Activated naive CD4-positive, alpha-beta T cell treated with anti-CD3 and anti-CD28 coated beads, Interleukin-2, amount 50 U/mL, for 24 hours (primary cell): ENCODE measurements around the gene AGPAT1.

Experiments used
- H3K27ac Mint-ChIP-seq: one replicate; pipeline ENCODE4 v1.8.0; 2021; ENCODE audit warnings: mild to moderate bottlenecking, mixed read lengths
- H3K27me3 Mint-ChIP-seq: one replicate; pipeline ENCODE4 v1.8.0; 2021; ENCODE audit warnings: mixed read lengths
- H3K36me3 Mint-ChIP-seq: one replicate; pipeline ENCODE4 v1.8.0; 2021; ENCODE audit warnings: mixed read lengths
- H3K4me1 Mint-ChIP-seq: one replicate; pipeline ENCODE4 v1.8.0; 2021; ENCODE audit warnings: mixed read lengths
- H3K4me3 Mint-ChIP-seq: one replicate; pipeline ENCODE4 v1.8.0; 2021; ENCODE audit warnings: mild to moderate bottlenecking, mixed read lengths
- H3K9me3 Mint-ChIP-seq: one replicate; pipeline ENCODE4 v1.8.0; 2021; ENCODE audit warnings: mixed read lengths

Gene AGPAT1

GRCh38 chr6:32183030-32183429, 7.1 kb upstream of the AGPAT1 start:
- Mint-ChIP-seq H3K27ac (peak overlapping the region; percentile 24), H3K4me3 (no peak overlapping the region), H3K9me3 (no peaks in the 10 kb centered on the region), H3K36me3 (peaks cover 14% of the 10 kb centered on the region), H3K27me3 (no peaks in the 10 kb centered on the region), H3K4me1 (peaks cover 76% of the 10 kb centered on the region)

- H3K27ac Mint-ChIP-seq = no peak overlapping the region
- H3K4me1 Mint-ChIP-seq = peaks cover 73% of the 10 kb centered on the region
- H3K9me3 Mint-ChIP-seq = no peaks in the 10 kb centered on the region
- H3K36me3 Mint-ChIP-seq = peaks cover 13% of the 10 kb centered on the region
- H3K27me3 Mint-ChIP-seq = no peaks in the 10 kb centered on the region
- no peak overlapping the region for H3K4me3 Mint-ChIP-seq
Observed at GRCh38 chr6:32182555-32182981, 6.7 kb upstream of the AGPAT1 start.

- H3K9me3 Mint-ChIP-seq = no peaks in the 10 kb centered on the region
- H3K4me3 Mint-ChIP-seq = no peak overlapping the region
- peak overlapping the region; percentile 20 for H3K27ac Mint-ChIP-seq
- peaks cover 10% of the 10 kb centered on the region for H3K36me3 Mint-ChIP-seq
- H3K27me3 Mint-ChIP-seq = no peaks in the 10 kb centered on the region
- peaks cover 73% of the 10 kb centered on the region for H3K4me1 Mint-ChIP-seq
Observed at GRCh38 chr6:32181915-32182529, 6.1 kb upstream of the AGPAT1 start.

GRCh38 chr6:32181148-32181702, 5.3 kb upstream of the AGPAT1 start:
- Mint-ChIP-seq H3K27ac (peak overlapping the region; percentile 48), H3K4me3 (no peak overlapping the region), H3K9me3 (no peaks in the 10 kb centered on the region), H3K27me3 (no peaks in the 10 kb centered on the region), H3K4me1 (peaks cover 73% of the 10 kb centered on the region), H3K36me3 (peaks cover 7% of the 10 kb centered on the region)

- Mint-ChIP-seq H3K27me3 (no peaks in the 10 kb centered on the region), H3K27ac (peak overlapping the region; percentile 98), H3K4me1 (peaks cover 71% of the 10 kb centered on the region), H3K4me3 (peak overlapping the region; percentile 57), H3K9me3 (no peaks in the 10 kb centered on the region), H3K36me3 (peaks cover 7% of the 10 kb centered on the region)
Observed at GRCh38 chr6:32179766-32180405, 4.0 kb upstream of the AGPAT1 start.

GRCh38 chr6:32178547-32179440, 2.9 kb upstream of the AGPAT1 start:
- Mint-ChIP-seq H3K9me3 (no peaks in the 10 kb centered on the region), H3K27ac (peak overlapping the region; percentile 98), H3K27me3 (no peaks in the 10 kb centered on the region), H3K4me3 (peak overlapping the region; percentile 93), H3K4me1 (peaks cover 75% of the 10 kb centered on the region), H3K36me3 (peaks cover 7% of the 10 kb centered on the region)

GRCh38 chr6:32177788-32178546, 2.1 kb upstream of the AGPAT1 start, which contains the start of gene RNF5:
TSS of gene RNF5 (plus strand) at chr6:32178405. CDS start at chr6:32178512, 107 bp downstream.
- H3K27me3 Mint-ChIP-seq = no peaks in the 10 kb centered on the region
- peaks cover 79% of the 10 kb centered on the region for H3K4me1 Mint-ChIP-seq
- no peaks in the 10 kb centered on the region for H3K9me3 Mint-ChIP-seq
- peak within 1 kb of the TSS; percentile 98 for H3K27ac Mint-ChIP-seq
- H3K36me3 Mint-ChIP-seq = peaks cover 7% of the 10 kb centered on the region
- peak within 1 kb of the TSS; percentile 93 for H3K4me3 Mint-ChIP-seq

GRCh38 chr6:32177183-32177787, 1.4 kb upstream of the AGPAT1 start:
- peaks cover 79% of the 10 kb centered on the region for H3K4me1 Mint-ChIP-seq

GRCh38 chr6:32176476-32177182, 745 bp upstream of the AGPAT1 start:
- Mint-ChIP-seq H3K27me3 (no peaks in the 10 kb centered on the region), H3K9me3 (no peaks in the 10 kb centered on the region), H3K4me3 (peak overlapping the region; percentile 93), H3K36me3 (peaks cover 7% of the 10 kb centered on the region), H3K27ac (peak overlapping the region; percentile 98), H3K4me1 (peaks cover 79% of the 10 kb centered on the region)

More at GRCh38 chr6:32177183-32177787, 1.4 kb upstream of the AGPAT1 start:
- Mint-ChIP-seq H3K27me3 (no peaks in the 10 kb centered on the region), H3K27ac (peak overlapping the region; percentile 98), H3K36me3 (peaks cover 7% of the 10 kb centered on the region), H3K9me3 (no peaks in the 10 kb centered on the region), H3K4me3 (peak overlapping the region; percentile 93)

- Mint-ChIP-seq H3K4me3 (peak overlapping the region; percentile 93), H3K4me1 (peaks cover 73% of the 10 kb centered on the region), H3K27ac (peak overlapping the region; percentile 85), H3K27me3 (no peaks in the 10 kb centered on the region), H3K9me3 (no peaks in the 10 kb centered on the region), H3K36me3 (peaks cover 3% of the 10 kb centered on the region)
Observed at GRCh38 chr6:32175322-32175710, 568 bp downstream of the AGPAT1 start.

- peak overlapping the region; percentile 65 for H3K4me3 Mint-ChIP-seq
- H3K27me3 Mint-ChIP-seq = no peaks in the 10 kb centered on the region
- peaks cover 7% of the 10 kb centered on the region for H3K36me3 Mint-ChIP-seq
- no peaks in the 10 kb centered on the region for H3K9me3 Mint-ChIP-seq
- peaks cover 64% of the 10 kb centered on the region for H3K4me1 Mint-ChIP-seq
- H3K27ac Mint-ChIP-seq = no peak overlapping the region
Observed at GRCh38 chr6:32174416-32174815, 1.5 kb downstream of the AGPAT1 start.

GRCh38 chr6:32173051-32173727, 2.7 kb downstream of the AGPAT1 start:
- Mint-ChIP-seq H3K4me3 (peak overlapping the region; percentile 39), H3K27ac (peak overlapping the region; percentile 86), H3K4me1 (peaks cover 53% of the 10 kb centered on the region), H3K27me3 (no peaks in the 10 kb centered on the region), H3K36me3 (peaks cover 12% of the 10 kb centered on the region), H3K9me3 (no peaks in the 10 kb centered on the region)

GRCh38 chr6:32171234-32171633, 4.7 kb downstream of the AGPAT1 start:
- Mint-ChIP-seq H3K9me3 (no peaks in the 10 kb centered on the region), H3K4me3 (no peak overlapping the region), H3K36me3 (peaks cover 16% of the 10 kb centered on the region), H3K4me1 (peaks cover 36% of the 10 kb centered on the region), H3K27me3 (no peaks in the 10 kb centered on the region), H3K27ac (no peak overlapping the region)

- H3K9me3 Mint-ChIP-seq = no peaks in the 10 kb centered on the region
- no peaks in the 10 kb centered on the region for H3K27me3 Mint-ChIP-seq
- H3K4me3 Mint-ChIP-seq = no peak overlapping the region
- peaks cover 17% of the 10 kb centered on the region for H3K36me3 Mint-ChIP-seq
- H3K4me1 Mint-ChIP-seq = peaks cover 33% of the 10 kb centered on the region
- no peak overlapping the region for H3K27ac Mint-ChIP-seq
Observed at GRCh38 chr6:32170294-32170693, 5.6 kb downstream of the AGPAT1 start.
